ENCODE data around the gene NFIA.

Gene NFIA

DNA sequence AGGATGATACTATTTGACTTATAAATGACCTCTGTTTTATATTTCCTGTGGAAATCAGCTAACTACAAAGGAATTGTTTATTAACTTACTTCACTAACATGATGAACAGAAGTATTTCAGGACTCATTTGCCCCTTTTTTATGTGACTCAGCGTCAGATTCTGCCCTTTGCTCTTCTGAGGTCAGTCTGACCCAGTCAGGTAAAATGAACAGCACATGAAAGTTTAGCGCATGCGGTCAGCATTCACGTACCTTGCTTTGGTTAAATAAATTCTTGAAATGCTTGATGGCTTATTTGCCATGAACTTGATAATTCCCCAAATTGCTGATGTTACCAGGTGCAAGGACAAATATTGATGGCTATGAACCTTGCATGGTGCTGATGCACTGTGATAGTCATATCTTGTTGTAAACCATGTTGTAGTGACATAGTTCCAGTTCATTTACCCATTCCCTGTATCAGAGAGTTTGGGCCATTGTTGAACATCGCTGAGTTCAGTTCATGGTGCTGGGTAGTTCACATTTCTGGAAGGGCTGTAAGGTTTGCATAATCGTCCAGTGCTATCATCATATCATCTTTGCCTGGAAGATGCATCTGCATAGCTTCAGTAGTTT, 133.4 kb downstream of the NFIA start:
- DNase-seq (ENCODE audit: low read depth), result no peak

DNA sequence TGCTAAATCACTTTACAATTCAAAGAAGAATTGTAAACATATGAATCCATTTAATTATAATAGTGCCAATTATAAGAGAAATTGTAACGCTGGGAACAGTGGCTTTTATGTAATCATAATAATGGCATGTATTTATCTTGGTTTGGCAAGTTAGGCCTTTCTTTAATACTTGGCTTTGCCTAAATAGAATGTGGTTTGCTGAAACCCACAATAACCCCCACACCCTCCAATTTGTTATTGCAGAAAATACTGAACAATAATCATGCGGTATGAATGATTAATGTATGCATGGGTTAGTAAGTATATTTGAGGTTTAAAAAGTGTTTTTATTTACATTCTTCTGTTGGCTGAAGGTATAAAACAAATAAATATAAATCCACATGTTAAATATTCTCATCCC, 138.2 kb downstream of the NFIA start:
- no peak for DNase-seq (ENCODE audit: low read depth)

- no peak for DNase-seq (ENCODE audit: low read depth)
Measured at GRCh38 chr1:61221642-61222041, 139.3 kb downstream of the NFIA start.

DNA sequence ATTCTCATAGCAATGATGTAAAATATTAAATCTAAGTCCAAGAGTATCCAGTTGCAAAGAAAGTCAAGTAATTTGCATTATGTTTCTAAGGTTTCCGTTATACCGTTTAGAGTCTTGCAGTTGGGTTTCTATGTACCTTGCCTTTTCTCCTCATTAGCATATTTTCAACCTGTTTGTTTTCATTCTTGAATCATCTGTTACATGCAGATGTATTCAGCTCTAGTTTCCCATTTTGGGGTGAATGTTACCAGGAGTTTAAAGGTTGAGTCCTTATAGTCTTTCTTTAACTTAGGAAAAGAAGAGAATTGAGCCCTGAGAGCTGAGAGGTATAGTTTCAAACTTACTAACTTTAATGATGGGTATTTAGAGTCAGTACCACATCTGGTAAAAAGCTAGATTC, 139.9 kb downstream of the NFIA start:
- no peak for DNase-seq (ENCODE audit: low read depth)

- DNase-seq (ENCODE audit: low read depth), result no peak
Measured at GRCh38 chr1:61223140-61223539, 140.8 kb downstream of the NFIA start.

DNA sequence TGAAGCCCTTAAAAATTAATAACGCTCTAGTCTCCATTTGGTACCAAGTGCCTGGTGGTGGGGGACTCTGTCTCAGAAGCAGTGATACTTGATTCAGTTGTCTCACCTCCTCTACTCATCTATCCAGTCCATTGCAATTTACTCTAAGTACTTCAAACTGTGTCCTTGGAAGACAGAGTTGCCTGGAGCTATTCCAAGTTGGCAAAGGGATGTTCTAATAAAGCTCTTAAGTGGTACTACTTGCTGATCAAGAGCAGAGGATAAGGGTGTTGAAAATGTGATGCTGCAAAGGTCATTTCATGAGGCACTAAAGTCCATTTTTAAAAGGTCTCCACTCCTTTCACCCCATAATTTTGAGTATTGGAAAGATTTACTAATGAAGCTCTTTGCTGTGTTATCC, 142.2 kb downstream of the NFIA start:
- no peak for DNase-seq (ENCODE audit: low read depth)

DNA sequence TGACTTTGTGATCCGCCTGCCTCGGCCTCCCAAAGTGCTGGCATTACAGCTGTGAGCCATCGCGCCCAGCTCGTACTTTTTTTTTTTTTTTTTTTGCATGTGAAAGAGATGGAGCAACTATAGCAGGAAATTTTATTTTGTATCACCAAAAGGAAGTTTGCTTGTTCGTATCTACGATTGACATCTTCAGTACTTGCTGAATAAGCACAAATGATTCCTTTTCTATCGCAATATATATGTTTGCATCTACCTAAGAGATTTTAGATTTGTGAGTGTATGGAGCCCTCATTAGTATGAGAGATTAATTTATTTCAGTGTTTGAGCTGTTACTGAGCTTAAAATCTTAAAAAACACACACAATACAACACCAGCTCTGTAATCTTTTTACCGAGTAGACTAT, 143.1 kb downstream of the NFIA start:
- DNase-seq (ENCODE audit: low read depth), result no peak

DNA sequence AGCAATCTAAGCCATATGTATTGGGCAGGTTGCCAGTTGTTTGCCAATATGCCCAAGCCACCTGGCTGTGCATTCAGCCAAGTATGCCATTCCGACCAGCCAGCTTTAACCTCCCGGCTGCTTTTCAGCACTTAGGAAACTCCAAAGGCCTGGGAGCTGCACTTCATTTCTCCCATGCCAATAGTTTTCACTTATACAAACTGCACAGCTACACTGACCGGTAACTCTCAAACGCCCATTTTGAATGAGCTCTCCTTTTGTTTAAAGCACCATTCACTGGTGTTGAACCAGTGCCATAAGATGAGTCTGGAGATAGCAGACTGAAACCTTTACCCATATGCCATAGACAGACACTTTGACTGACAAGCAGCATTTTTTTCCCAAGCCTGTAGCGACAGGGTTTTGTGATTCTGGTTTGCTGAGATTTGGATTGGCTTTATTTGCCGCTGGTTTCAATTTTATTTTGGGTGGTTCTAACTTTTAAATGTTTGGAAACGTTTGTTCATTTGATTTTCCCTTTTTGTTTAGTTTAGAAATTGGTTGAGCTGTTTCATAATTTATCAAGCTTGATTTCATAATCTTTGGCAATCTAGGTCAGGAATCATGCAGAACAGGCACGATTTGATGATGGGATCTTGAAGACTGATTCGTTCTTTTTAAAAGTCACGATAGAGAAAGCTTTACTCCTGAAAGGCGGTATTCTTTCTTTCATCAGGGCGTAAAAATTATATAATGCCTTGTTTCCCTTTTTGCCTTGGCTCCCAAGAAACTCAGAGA, 144.6 kb downstream of the NFIA start:
- no peak for DNase-seq (ENCODE audit: low read depth)

DNA sequence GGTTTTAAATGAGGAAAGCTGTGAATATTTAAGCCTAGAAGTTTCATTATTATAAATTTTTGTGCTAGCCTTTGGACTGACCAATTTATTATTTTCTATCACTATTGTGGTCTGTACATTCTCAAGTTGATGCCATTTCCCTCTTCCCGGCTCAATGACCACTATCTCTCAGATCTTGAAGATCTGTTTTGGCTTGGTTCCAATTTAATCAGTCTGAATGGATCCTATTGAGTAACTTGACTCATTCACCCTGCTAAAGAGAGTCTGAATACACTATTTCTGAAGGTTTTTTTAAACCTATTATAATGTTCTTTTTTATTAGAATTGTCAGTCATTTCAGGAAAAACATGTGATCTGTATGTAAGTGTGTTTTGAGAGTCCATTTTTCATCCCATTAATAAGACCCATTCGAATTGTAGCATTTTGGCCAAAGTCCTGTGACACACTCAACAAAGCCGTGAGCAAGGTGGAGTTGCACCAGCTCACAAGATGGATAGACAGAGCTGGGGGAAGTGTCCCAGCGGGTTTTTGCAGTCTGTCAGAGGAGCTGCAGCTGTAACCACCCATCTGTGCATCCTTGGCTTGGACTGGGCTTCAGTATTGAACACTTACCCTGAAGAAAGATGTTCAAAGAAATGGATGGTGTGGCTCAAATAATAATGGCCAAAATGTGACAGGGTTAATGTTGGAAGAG, 145.6 kb downstream of the NFIA start:
- DNase-seq (ENCODE audit: low read depth), result no peak

GRCh38 chr1:61230523-61230922, 148.2 kb downstream of the NFIA start:
- DNase-seq (ENCODE audit: low read depth), result no peak

GRCh38 chr1:61231795-61232194, 149.4 kb downstream of the NFIA start:
- no peak for DNase-seq (ENCODE audit: low read depth)

GRCh38 chr1:61233121-61233660, 150.8 kb downstream of the NFIA start:
- DNase-seq (ENCODE audit: low read depth), result no peak

GRCh38 chr1:61234587-61234919, 152.2 kb downstream of the NFIA start:
- DNase-seq (ENCODE audit: low read depth), result no peak

DNA sequence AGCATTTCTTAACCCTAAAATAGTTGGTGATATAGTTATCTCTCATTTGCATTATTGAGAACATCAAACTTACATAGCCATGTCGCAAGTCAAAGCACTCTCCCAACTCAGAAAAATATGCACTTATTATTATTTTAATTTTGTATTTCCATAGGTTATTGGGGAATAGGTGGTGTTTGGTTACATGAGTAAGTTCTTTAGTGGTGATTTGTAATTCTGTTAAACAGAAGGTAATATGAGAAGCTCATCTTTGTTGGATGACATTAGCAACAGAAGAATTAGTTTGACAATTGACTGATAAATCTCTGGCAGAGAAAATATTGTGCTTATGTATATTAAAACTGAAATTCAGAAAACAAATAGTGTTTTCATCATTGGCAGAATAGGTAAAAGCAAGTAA, 154.8 kb downstream of the NFIA start:
- DNase-seq (ENCODE audit: low read depth), result no peak

- DNase-seq (ENCODE audit: low read depth), result no peak
Measured at GRCh38 chr1:61237659-61238358, 155.4 kb downstream of the NFIA start.

DNA sequence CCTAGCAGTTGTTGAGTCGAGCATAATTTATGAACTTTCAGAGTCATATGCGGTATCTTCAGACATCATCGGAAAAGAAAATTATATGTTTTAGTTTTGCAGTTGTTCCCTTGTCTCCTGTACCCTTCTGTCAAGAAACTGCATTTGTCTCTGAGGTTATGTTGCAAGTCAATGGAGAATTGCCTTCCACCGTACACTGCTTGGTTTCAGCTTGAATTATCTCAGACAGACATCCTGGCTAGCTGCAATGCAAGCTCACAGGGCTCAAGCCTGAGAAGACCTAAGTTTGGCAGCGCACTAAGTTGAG, 156.0 kb downstream of the NFIA start:
- DNase-seq (ENCODE audit: low read depth), result no peak

GRCh38 chr1:61240878-61241277, 158.5 kb downstream of the NFIA start:
- DNase-seq (ENCODE audit: low read depth), result no peak

DNA sequence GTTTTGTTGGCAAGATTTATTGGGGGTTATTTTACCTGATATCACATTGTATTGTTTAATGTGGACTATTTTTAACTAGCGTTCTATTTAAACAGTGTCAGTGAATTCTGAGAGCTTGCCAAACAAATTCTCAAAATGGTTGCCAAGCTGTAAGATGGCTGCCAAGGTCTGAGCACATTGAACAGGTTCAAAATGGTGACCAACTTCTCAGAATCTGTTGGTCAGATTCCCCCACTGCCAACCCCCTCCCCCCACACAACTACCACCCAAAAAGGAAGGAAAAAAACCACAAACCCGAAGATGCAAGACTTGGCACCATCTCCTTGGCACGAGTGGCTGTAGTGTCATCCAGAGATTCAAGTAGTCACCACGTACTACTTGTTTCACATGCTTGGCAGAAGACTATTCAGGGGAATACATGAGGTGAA, 159.1 kb downstream of the NFIA start:
- DNase-seq (ENCODE audit: low read depth), result no peak

DNA sequence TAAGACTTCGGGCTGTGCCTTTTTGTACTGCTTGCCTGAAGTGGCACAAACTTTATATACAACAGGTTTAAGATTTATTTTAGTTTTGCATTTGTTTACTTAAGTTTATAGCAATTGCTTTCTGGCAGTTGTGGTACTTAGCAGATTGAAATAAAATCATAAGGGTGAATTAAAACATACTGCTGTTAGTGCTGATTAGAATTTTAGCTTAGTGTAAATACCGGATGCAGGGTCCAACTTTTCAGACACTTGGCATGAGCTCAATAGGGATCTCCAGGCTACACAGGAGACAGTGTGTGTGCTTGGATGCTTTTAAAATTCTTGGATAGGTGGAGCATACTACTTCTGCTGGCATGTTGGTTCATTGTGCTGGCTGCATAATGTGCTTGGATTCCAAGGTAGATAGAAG, 159.6 kb downstream of the NFIA start:
- no peak for DNase-seq (ENCODE audit: low read depth)

DNA sequence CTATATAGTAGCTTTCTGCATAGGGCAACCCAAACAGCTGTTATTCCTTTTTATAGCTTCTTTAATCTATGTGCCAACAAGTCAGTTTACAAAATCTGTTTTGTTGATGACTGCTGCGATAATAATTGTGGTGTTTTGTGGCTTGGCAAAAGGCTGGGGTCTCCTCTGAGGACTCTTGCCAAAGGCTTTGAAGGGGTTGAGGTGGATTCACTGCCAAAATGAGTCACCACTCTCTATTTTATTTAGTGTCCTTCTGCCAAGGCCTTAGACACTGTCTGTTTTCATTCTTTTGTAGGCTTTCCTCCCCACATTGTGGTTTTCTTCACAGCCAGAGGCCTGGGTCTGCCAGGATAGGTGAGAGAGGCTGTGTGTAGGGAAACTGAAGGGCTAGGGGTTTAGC, 161.8 kb downstream of the NFIA start:
- DNase-seq (ENCODE audit: low read depth), result no peak

DNA sequence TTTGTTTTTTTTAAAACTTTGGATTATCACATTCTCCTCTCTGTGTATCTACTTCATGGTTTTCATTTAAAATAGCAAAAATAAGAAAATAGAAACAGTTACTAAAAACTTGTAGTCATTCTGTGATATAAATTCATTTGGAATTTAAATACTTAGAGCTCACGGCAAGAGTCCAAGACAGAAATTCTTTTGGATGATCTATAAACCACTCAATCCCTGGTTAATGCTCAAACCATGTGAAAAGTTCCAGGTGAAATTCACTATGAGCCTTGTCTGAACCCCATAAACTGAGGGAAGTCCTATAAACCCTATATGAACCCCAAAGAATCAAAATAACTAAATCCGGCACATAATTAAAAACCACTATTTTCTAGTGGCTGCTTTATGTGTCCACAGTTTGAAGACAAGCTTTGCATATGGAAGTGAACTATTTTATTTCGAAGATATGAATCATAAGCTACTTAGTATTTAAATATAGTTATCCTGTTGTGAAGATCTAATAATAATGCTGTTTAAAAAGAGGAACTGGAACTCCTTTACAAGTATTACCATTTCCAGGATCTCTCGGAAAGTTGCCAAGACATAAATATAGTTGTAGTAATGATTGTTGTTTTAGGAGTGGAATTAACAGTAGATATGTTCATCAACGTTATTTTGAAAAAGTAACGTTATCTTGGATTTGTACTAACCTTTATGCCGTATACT, 163.5 kb downstream of the NFIA start:
- no peak for DNase-seq (ENCODE audit: low read depth)
